Progenitor cell of endocrine pancreas (in vitro differentiated cells): Measurements from ENCODE around the gene MAPK14. TPM values are rescaled to one million over a fixed set of nuclear protein-coding genes. Genes with fewer than 3 reads are reported as not detected.

Experiments
- DNase-seq: peaks from one replicate; pipeline ENCODE4 v3.0.0; 2021; ENCODE audit warnings: low spot score; ENCODE audit not compliant: unreplicated experiment
- H3K27ac Mint-ChIP-seq: 2 replicates; pipeline ENCODE4 v1.8.0; 2021; ENCODE audit warnings: mild to moderate bottlenecking, moderate library complexity, mixed read lengths
- H3K27me3 Mint-ChIP-seq: 2 replicates; pipeline ENCODE4 v1.8.0; 2021; ENCODE audit warnings: mixed read lengths
- H3K36me3 Mint-ChIP-seq: 2 replicates; pipeline ENCODE4 v1.8.0; 2022; ENCODE audit warnings: mixed read lengths; ENCODE audit not compliant: insufficient read depth
- H3K4me1 Mint-ChIP-seq: 2 replicates; pipeline ENCODE4 v1.8.0; 2021; ENCODE audit warnings: low read depth, mixed read lengths
- H3K4me3 Mint-ChIP-seq: 2 replicates; pipeline ENCODE4 v1.8.0; 2021; ENCODE audit warnings: low read depth, mild to moderate bottlenecking, moderate library complexity, mixed read lengths
- H3K9me3 Mint-ChIP-seq: 2 replicates; pipeline ENCODE4 v1.8.0; 2021; ENCODE audit warnings: low read depth, mixed read lengths
- CTCF ChIP-seq: fragments of 200-600 bp; sonication (generic); IDR thresholded peaks from one replicate; pipeline ENCODE4 v1.5.0; 2021; ENCODE audit warnings: antibody characterized with exemption, mild to moderate bottlenecking; ENCODE audit not compliant: unreplicated experiment
- total RNA-seq: library from RNA; stranded (reverse); gene quantifications from 2 replicates; pipeline ENCODE4 v1.2.1, GENCODE V29; 2021

The MAPK14 gene
- total RNA-seq, 1 donor from 2014 or later: 43.7 TPM

DNA sequence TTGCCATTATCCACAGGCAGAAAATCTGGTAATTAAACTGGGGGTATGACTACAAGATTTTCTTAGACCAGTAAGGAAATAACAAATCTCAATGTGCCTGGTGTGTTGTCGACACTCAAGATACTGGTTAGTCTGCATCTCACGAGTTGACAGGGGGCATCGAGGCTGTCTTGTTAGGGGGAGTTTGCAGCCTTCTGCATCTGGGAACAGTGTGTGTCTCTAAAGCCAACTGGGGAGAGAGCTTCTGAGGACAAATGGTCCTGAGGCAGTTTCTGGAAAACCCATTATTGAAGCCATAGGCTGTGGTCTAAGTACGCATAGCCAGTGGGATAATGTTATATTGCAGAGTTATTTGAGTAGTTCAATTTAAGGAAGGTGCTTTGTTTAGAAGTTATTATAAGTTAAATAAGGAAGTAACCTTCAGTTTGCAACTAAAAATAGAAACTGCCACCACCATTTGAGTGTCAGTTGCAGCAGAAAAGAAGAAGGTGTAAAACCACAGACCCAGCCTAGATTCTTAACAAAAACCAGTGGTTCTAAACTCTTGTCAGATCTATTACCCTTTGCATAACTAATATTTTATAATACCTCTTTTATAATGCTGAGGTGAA lies 87.3 kb downstream of the MAPK14 start:
- no peak overlapping the region for H3K27ac Mint-ChIP-seq
- no peak overlapping the region for H3K4me3 Mint-ChIP-seq
- H3K9me3 Mint-ChIP-seq: no peaks in the 10 kb centered on the region
- no peaks in the 10 kb centered on the region for H3K27me3 Mint-ChIP-seq
- no peak for DNase-seq
- H3K36me3 Mint-ChIP-seq: peaks cover 5% of the 10 kb centered on the region
- no peak for TF ChIP-seq CTCF
- peaks cover 25% of the 10 kb centered on the region for H3K4me1 Mint-ChIP-seq

- Mint-ChIP-seq H3K9me3 (no peaks in the 10 kb centered on the region), H3K4me1 (peaks cover 25% of the 10 kb centered on the region), H3K36me3 (peaks cover 5% of the 10 kb centered on the region), H3K4me3 (no peak overlapping the region), H3K27ac (no peak overlapping the region), H3K27me3 (no peaks in the 10 kb centered on the region)
- TF ChIP-seq CTCF: no peak
- no peak for DNase-seq
These were observed 87.8 kb downstream of the MAPK14 start for GRCh38 chr6:36115412-36115811.

GRCh38 chr6:36116066-36116864 lies 88.7 kb downstream of the MAPK14 start:
- DNase-seq: no peak
- Mint-ChIP-seq H3K27ac (no peak overlapping the region), H3K27me3 (no peaks in the 10 kb centered on the region), H3K9me3 (no peaks in the 10 kb centered on the region), H3K4me1 (peaks cover 33% of the 10 kb centered on the region), H3K4me3 (no peak overlapping the region), H3K36me3 (peaks cover 5% of the 10 kb centered on the region)
- no peak for TF ChIP-seq CTCF

GRCh38 chr6:36116943-36117342 lies 89.3 kb downstream of the MAPK14 start:
- no peaks in the 10 kb centered on the region for H3K27me3 Mint-ChIP-seq
- DNase-seq: no peak
- peak overlapping the region; percentile 47 for H3K27ac Mint-ChIP-seq
- H3K9me3 Mint-ChIP-seq: no peaks in the 10 kb centered on the region
- no peak overlapping the region for H3K4me3 Mint-ChIP-seq
- TF ChIP-seq CTCF: no peak
- peaks cover 3% of the 10 kb centered on the region for H3K36me3 Mint-ChIP-seq
- H3K4me1 Mint-ChIP-seq: peaks cover 33% of the 10 kb centered on the region

GRCh38 chr6:36117658-36118549 lies 90.3 kb downstream of the MAPK14 start:
- Mint-ChIP-seq H3K9me3 (no peaks in the 10 kb centered on the region), H3K4me1 (peaks cover 35% of the 10 kb centered on the region), H3K27me3 (no peaks in the 10 kb centered on the region), H3K4me3 (no peak overlapping the region), H3K27ac (peak overlapping the region; percentile 81), H3K36me3 (peaks cover 2% of the 10 kb centered on the region)
- DNase-seq: no peak
- no peak for TF ChIP-seq CTCF
